GM23338 (cell line): Measurements from ENCODE around the gene MCTP2. TPM values are rescaled to one million over a fixed set of nuclear protein-coding genes. Genes with fewer than 3 reads are reported as not detected.

Source experiments
- ATAC-seq: fragments of 200-7000 bp; cut with Tn5 transposase; 3 replicates; pipeline ENCODE4 v1.9.1; 2020
- DNase-seq: peaks from one replicate; pipeline ENCODE4 v3.0.0-alpha.2; 2015; ENCODE audit warnings: low spot score
- H2AFZ ChIP-seq: fragments of 200-600 bp; sonication (generic); 2 replicates; pipeline ENCODE4 v1.8.0; 2016; ENCODE audit warnings: antibody characterized with exemption, mild to moderate bottlenecking, moderate library complexity
- H3F3A ChIP-seq: fragments of 200-600 bp; sonication (generic); replicated peaks from 2 replicates; pipeline ENCODE4 v1.8.0; 2017; ENCODE audit warnings: antibody characterized with exemption, mixed run types, low read depth
- H3K27ac ChIP-seq: fragments of 200-600 bp; sonication (generic); 2 replicates; pipeline ENCODE4 v1.6.1; 2016; ENCODE audit warnings: low read depth
- H3K27me3 ChIP-seq: fragments of 200-600 bp; sonication (generic); 2 replicates; pipeline ENCODE4 v1.8.0; 2016; ENCODE audit warnings: mild to moderate bottlenecking, mixed run types, moderate library complexity; ENCODE audit not compliant: insufficient read depth
- H3K36me3 ChIP-seq: fragments of 200-600 bp; sonication (generic); 2 replicates; pipeline ENCODE4 v1.8.0; 2016; ENCODE audit warnings: mild to moderate bottlenecking; ENCODE audit not compliant: insufficient read depth
- H3K4me1 ChIP-seq: fragments of 200-600 bp; sonication (generic); 2 replicates; pipeline ENCODE4 v1.8.0; 2016; ENCODE audit warnings: mild to moderate bottlenecking, moderate library complexity; ENCODE audit not compliant: insufficient read depth
- H3K4me2 ChIP-seq: fragments of 200-600 bp; sonication (generic); 2 replicates; pipeline ENCODE4 v1.7.1; 2017; ENCODE audit warnings: mixed run types
- H3K4me3 ChIP-seq: fragments of 200-600 bp; sonication (generic); 2 replicates; pipeline ENCODE4 v1.6.1; 2016; ENCODE audit warnings: mixed run types
- H3K79me2 ChIP-seq: fragments of 200-600 bp; sonication (generic); replicated peaks from 2 replicates; pipeline ENCODE4 v1.8.0; 2017; ENCODE audit warnings: mild to moderate bottlenecking; ENCODE audit not compliant: insufficient read depth
- H3K9me2 ChIP-seq: fragments of 200-600 bp; sonication (generic); 2 replicates; pipeline ENCODE4 v1.8.0; 2017; ENCODE audit not compliant: insufficient read depth
- H4K20me1 ChIP-seq: fragments of 200-600 bp; sonication (generic); replicated peaks from 2 replicates; pipeline ENCODE4 v1.8.0; 2017; ENCODE audit warnings: mild to moderate bottlenecking; ENCODE audit not compliant: insufficient read depth
- H3K27ac Mint-ChIP-seq: 2 replicates; pipeline ENCODE4 v1.8.0; 2020; ENCODE audit warnings: inconsistent platforms, mild to moderate bottlenecking, moderate library complexity, mixed read lengths
- H3K27me3 Mint-ChIP-seq: 3 replicates; pipeline ENCODE4 v1.8.0; 2022; ENCODE audit warnings: low read depth, mild to moderate bottlenecking, moderate library complexity, mixed read lengths, inconsistent platforms; ENCODE audit not compliant: insufficient read depth, poor library complexity
- H3K36me3 Mint-ChIP-seq: 3 replicates; pipeline ENCODE4 v1.8.0; 2021; ENCODE audit warnings: low read depth, mild to moderate bottlenecking, inconsistent platforms, moderate library complexity, mixed read lengths
- H3K4me1 Mint-ChIP-seq: 3 replicates; pipeline ENCODE4 v1.8.0; 2020; ENCODE audit warnings: mild to moderate bottlenecking, inconsistent platforms, mixed read lengths
- H3K4me3 Mint-ChIP-seq: 3 replicates; pipeline ENCODE4 v1.8.0; 2021; ENCODE audit warnings: moderate library complexity, mild to moderate bottlenecking, inconsistent platforms, mixed read lengths
- H3K9me3 Mint-ChIP-seq: 3 replicates; pipeline ENCODE4 v1.8.0; 2020; ENCODE audit warnings: moderate library complexity, mild to moderate bottlenecking, inconsistent platforms, mixed read lengths
- CREB1 ChIP-seq: fragments of 250-450 bp; sonication (Bioruptor Pico); IDR thresholded peaks from 2 replicates; pipeline ENCODE4 v1.5.0; 2020; ENCODE audit warnings: low read depth, mild to moderate bottlenecking, moderate library complexity
- EZH2 ChIP-seq: fragments of 200-600 bp; sonication (generic); IDR thresholded peaks from one replicate; pipeline ENCODE4 v1.8.0; 2017; ENCODE audit warnings: antibody characterized with exemption, mild to moderate bottlenecking, low read depth; ENCODE audit not compliant: unreplicated experiment
- EZH2phosphoT487 ChIP-seq: fragments of 200-600 bp; sonication (generic); IDR thresholded peaks from one replicate; pipeline ENCODE4 v1.8.1; 2018; ENCODE audit warnings: antibody characterized with exemption; ENCODE audit not compliant: unreplicated experiment
- JUNB ChIP-seq: IDR thresholded peaks from one replicate; pipeline ENCODE4 v1.6.1; 2016; ENCODE audit warnings: antibody characterized with exemption; ENCODE audit not compliant: unreplicated experiment
- POLR2AphosphoS5 ChIP-seq: IDR thresholded peaks from 2 replicates; pipeline ENCODE4 v1.6.1; 2016; ENCODE audit warnings: antibody characterized with exemption, low read depth
- STAT1 ChIP-seq: IDR thresholded peaks from one replicate; pipeline ENCODE4 v1.6.1; 2016; ENCODE audit warnings: antibody characterized with exemption; ENCODE audit not compliant: unreplicated experiment
- ZNF114 ChIP-seq: fragments of 250-450 bp; sonication (Bioruptor Pico); IDR thresholded peaks from 2 replicates; pipeline ENCODE4 v1.5.0; 2020; ENCODE audit warnings: mild to moderate bottlenecking, moderate library complexity
- ZNF462 ChIP-seq: fragments of 250-450 bp; sonication (Bioruptor Pico); IDR thresholded peaks from 2 replicates; pipeline ENCODE4 v1.5.0; 2020; ENCODE audit warnings: mild to moderate bottlenecking, moderate library complexity
- polyA plus RNA-seq: library from polyadenylated mRNA; unstranded; fragments of >200 nt; fragmentation: Nextera tagmentation; extraction: Ambion mirVana; gene quantifications from 2 replicates; pipeline ENCODE4 v1.2.1, GENCODE V29; 2016
- total RNA-seq: library from RNA; depleted of rRNA; stranded (reverse); fragments of >200 nt; shearing (Covaris generic); gene quantifications from 2 replicates; pipeline ENCODE4 v1.2.3, GENCODE V29; 2014
- TF ChIP-seq, protein P1 (sequence below): IDR thresholded peaks from one replicate; pipeline ENCODE4 v1.6.1; 2018; ENCODE audit warnings: antibody characterized with exemption; ENCODE audit not compliant: unreplicated experiment
- TF ChIP-seq, protein P2 (sequence below): IDR thresholded peaks from 2 replicates; pipeline ENCODE4 v1.6.1; 2016; ENCODE audit warnings: antibody characterized with exemption

The MCTP2 gene
- total and polyA plus RNA-seq, 2 experiments from 2014 or later: 1.8 to 5.5 TPM

- H4K20me1 ChIP-seq: no peaks in the 10 kb centered on the region
- ATAC-seq (no peak), DNase-seq (no peak)
- no peaks in the 10 kb centered on the region for H3K36me3 ChIP-seq
- H2AFZ ChIP-seq: no peak overlapping the region
- H3K79me2 ChIP-seq: no peaks in the 10 kb centered on the region
- H3F3A ChIP-seq: no peaks in the 10 kb centered on the region
- no peak overlapping the region for H3K27ac ChIP-seq
- peaks cover 5% of the 10 kb centered on the region; the same call in 1 of the 2 replicates for H3K4me1 ChIP-seq
- Mint-ChIP-seq H3K27ac (no peak overlapping the region), H3K4me3 (no peak overlapping the region), H3K36me3 (no peaks in the 10 kb centered on the region), H3K9me3 (no peaks in the 10 kb centered on the region; the same call in 2 of the 3 replicates), H3K27me3 (no peaks in the 10 kb centered on the region), H3K4me1 (peaks cover 11% of the 10 kb centered on the region)
- peaks cover 4% of the 10 kb centered on the region; the same call in 1 of the 2 replicates for H3K9me2 ChIP-seq
- no peak overlapping the region for H3K4me2 ChIP-seq
- no peaks in the 10 kb centered on the region for H3K27me3 ChIP-seq
- no peak overlapping the region for H3K4me3 ChIP-seq
- TF ChIP-seq CREB1 (CRISPR knock-in tag) (no peak), EZH2 (no peak), ZNF114 (no peak), STAT1 (no peak)
Observed at GRCh38 chr15:94314639-94315038, 83.3 kb downstream of the MCTP2 start.

DNA sequence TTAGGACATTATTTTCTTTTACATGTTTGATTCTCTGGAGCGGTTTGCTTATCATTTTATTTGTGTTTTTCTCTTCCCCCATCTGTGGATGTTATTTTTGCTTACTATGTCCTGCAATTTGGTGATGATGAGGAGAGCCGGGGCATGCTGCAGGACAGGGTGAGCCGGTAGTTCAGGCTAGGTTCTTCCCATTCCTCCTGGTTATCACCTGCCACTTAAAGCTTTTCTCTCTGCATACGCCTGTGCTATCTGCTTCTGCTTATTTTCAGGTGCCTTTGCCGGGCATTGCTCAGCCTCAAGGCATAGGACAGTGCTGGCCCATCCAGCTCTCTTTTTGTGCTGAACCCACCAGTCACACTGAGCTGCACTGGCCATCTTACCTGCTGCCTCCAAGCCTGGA lies 85.8 kb downstream of the MCTP2 start:
- Histone ChIP-seq H3K9me2 (peaks cover 4% of the 10 kb centered on the region; the same call in 1 of the 2 replicates), H3K4me1 (peaks cover 5% of the 10 kb centered on the region; the same call in 1 of the 2 replicates), H4K20me1 (no peaks in the 10 kb centered on the region), H3F3A (no peaks in the 10 kb centered on the region), H3K4me3 (no peak overlapping the region), H3K79me2 (no peaks in the 10 kb centered on the region), H3K27ac (no peak overlapping the region), H3K27me3 (no peaks in the 10 kb centered on the region), H3K4me2 (no peak overlapping the region), H2AFZ (no peak overlapping the region), H3K36me3 (no peaks in the 10 kb centered on the region)
- DNase-seq: no peak
- H3K4me3 Mint-ChIP-seq: no peak overlapping the region
- TF ChIP-seq, protein P1, sequence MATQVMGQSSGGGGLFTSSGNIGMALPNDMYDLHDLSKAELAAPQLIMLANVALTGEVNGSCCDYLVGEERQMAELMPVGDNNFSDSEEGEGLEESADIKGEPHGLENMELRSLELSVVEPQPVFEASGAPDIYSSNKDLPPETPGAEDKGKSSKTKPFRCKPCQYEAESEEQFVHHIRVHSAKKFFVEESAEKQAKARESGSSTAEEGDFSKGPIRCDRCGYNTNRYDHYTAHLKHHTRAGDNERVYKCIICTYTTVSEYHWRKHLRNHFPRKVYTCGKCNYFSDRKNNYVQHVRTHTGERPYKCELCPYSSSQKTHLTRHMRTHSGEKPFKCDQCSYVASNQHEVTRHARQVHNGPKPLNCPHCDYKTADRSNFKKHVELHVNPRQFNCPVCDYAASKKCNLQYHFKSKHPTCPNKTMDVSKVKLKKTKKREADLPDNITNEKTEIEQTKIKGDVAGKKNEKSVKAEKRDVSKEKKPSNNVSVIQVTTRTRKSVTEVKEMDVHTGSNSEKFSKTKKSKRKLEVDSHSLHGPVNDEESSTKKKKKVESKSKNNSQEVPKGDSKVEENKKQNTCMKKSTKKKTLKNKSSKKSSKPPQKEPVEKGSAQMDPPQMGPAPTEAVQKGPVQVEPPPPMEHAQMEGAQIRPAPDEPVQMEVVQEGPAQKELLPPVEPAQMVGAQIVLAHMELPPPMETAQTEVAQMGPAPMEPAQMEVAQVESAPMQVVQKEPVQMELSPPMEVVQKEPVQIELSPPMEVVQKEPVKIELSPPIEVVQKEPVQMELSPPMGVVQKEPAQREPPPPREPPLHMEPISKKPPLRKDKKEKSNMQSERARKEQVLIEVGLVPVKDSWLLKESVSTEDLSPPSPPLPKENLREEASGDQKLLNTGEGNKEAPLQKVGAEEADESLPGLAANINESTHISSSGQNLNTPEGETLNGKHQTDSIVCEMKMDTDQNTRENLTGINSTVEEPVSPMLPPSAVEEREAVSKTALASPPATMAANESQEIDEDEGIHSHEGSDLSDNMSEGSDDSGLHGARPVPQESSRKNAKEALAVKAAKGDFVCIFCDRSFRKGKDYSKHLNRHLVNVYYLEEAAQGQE: no peak
- TF ChIP-seq POLR2AphosphoS5 (no peak), ZNF114 (no peak), CREB1 (CRISPR knock-in tag) (no peak), EZH2 (no peak), ZNF462 (no peak), JUNB (no peak), EZH2phosphoT487 (no peak)
- TF ChIP-seq, protein P2, sequence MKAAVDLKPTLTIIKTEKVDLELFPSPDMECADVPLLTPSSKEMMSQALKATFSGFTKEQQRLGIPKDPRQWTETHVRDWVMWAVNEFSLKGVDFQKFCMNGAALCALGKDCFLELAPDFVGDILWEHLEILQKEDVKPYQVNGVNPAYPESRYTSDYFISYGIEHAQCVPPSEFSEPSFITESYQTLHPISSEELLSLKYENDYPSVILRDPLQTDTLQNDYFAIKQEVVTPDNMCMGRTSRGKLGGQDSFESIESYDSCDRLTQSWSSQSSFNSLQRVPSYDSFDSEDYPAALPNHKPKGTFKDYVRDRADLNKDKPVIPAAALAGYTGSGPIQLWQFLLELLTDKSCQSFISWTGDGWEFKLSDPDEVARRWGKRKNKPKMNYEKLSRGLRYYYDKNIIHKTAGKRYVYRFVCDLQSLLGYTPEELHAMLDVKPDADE: no peak
- no peak for ATAC-seq
- H3K9me3 Mint-ChIP-seq: no peaks in the 10 kb centered on the region; the same call in 2 of the 3 replicates
- H3K36me3 Mint-ChIP-seq: no peaks in the 10 kb centered on the region
- no peaks in the 10 kb centered on the region for H3K27me3 Mint-ChIP-seq
- H3K27ac Mint-ChIP-seq: no peak overlapping the region
- H3K4me1 Mint-ChIP-seq: peaks cover 10% of the 10 kb centered on the region
